Measurements from ENCODE around the gene ACOT8. TPM values are rescaled to one million over a fixed set of nuclear protein-coding genes. Genes with fewer than 3 reads are reported as not detected.

Gene ACOT8
- total and polyA plus RNA-seq, 9 of the 15 experiments (the other 6 are each of a cell fraction or from before 2014, with no cell fraction given) = 8.2 to 46.7 (median 20.7) TPM

- TF ChIP-seq ZNF407 (IDR thresholded peaks at IDR 0.05; ENCODE audit: low read depth) (no peak), CBX8 (IDR thresholded peaks at IDR 0.05; ENCODE audit: borderline replicate concordance, extremely low read depth, low read depth, low read length, poor library complexity, severe bottlenecking) (no peak), CCNT2 (IDR thresholded peaks at IDR 0.05; ENCODE audit: borderline replicate concordance, extremely low read depth, insufficient read length, low read depth, low read length) (no peak), FOXA3 (CRISPR knock-in tag; conservative IDR thresholded peaks at IDR 0.05 in 1 of 2, IDR thresholded peaks at IDR 0.05 in 1 of 2) (no peak), ILK (tag; IDR thresholded peaks at IDR 0.05; ENCODE audit: borderline replicate concordance, low read depth) (no peak), MBD1 (CRISPR knock-in tag; IDR thresholded peaks at IDR 0.05) (no peak), EWSR1 (IDR thresholded peaks at IDR 0.05; ENCODE audit: borderline replicate concordance, low read depth, partially characterized antibody) (no peak), TAF1 (IDR thresholded peaks at IDR 0.05; ENCODE audit: control insufficient read depth, extremely low read depth, insufficient read depth, low read length, severe bottlenecking) (no peak), RBM14 (IDR thresholded peaks at IDR 0.05; ENCODE audit: borderline replicate concordance, insufficient read depth, low read depth, low read length) (no peak), E2F4 (CRISPR knock-in tag; IDR thresholded peaks at IDR 0.05; ENCODE audit: low read depth) (no peak), CBX1 (IDR thresholded peaks at IDR 0.05; ENCODE audit: low read depth) (no peak), POLR2AphosphoS2 (IDR thresholded peaks at IDR 0.05; ENCODE audit: low read length) (no peak), SIN3A (IDR thresholded peaks at IDR 0.05; ENCODE audit: borderline replicate concordance in 2 of 2, control insufficient read depth in 1 of 2, low read depth in 2 of 2, low read length in 2 of 2) (no peak)
Measured at GRCh38 chr20:45812157-45813005, 44.8 kb downstream of the ACOT8 start, which contains the start of gene UBE2C (continued).

Data from K562 (cell line).